Activated naive CD8-positive, alpha-beta T cell treated with anti-CD3 and anti-CD28 coated beads for 36 hours (primary cell): ENCODE results near the gene C17orf114.

Experiments
- DNase-seq: peaks from one replicate; pipeline ENCODE4 v3.0.0; 2021
- H3K27ac Mint-ChIP-seq: one replicate; pipeline ENCODE4 v1.8.0; 2022; ENCODE audit warnings: mild to moderate bottlenecking, moderate library complexity, mixed read lengths
- H3K27me3 Mint-ChIP-seq: one replicate; pipeline ENCODE4 v1.8.0; 2022; ENCODE audit warnings: mild to moderate bottlenecking, mixed read lengths
- H3K36me3 Mint-ChIP-seq: one replicate; pipeline ENCODE4 v1.8.0; 2021; ENCODE audit warnings: mild to moderate bottlenecking, mixed read lengths
- H3K4me1 Mint-ChIP-seq: one replicate; pipeline ENCODE4 v1.8.0; 2021; ENCODE audit warnings: mixed read lengths
- H3K4me3 Mint-ChIP-seq: one replicate; pipeline ENCODE4 v1.8.0; 2022; ENCODE audit warnings: mild to moderate bottlenecking, moderate library complexity, mixed read lengths
- H3K9me3 Mint-ChIP-seq: one replicate; pipeline ENCODE4 v1.8.0; 2022; ENCODE audit warnings: mixed read lengths

C17orf114 gene

GRCh38 chr17:4802228-4802627, at the start of gene C17orf114:
TSS of gene C17orf114 (minus strand) at chr17:4802328.
- Mint-ChIP-seq H3K4me3 (no peak within 1 kb of the TSS), H3K27me3 (no peaks in the 10 kb centered on the region), H3K27ac (no peak within 1 kb of the TSS), H3K4me1 (peaks cover 17% of the 10 kb centered on the region), H3K36me3 (peaks cover 7% of the 10 kb centered on the region), H3K9me3 (no peaks in the 10 kb centered on the region)
- no peak for DNase-seq

- Mint-ChIP-seq H3K27me3 (peaks cover 8% of the 10 kb centered on the region), H3K9me3 (peaks cover 7% of the 10 kb centered on the region), H3K36me3 (peaks cover 11% of the 10 kb centered on the region), H3K27ac (no peak overlapping the region), H3K4me1 (peaks cover 14% of the 10 kb centered on the region), H3K4me3 (no peak overlapping the region)
- DNase-seq, result no peak
Observed at GRCh38 chr17:4851084-4851483, 49.0 kb upstream of the C17orf114 start.

- Mint-ChIP-seq H3K36me3 (peaks cover 11% of the 10 kb centered on the region), H3K27ac (no peak overlapping the region), H3K4me1 (peaks cover 16% of the 10 kb centered on the region), H3K9me3 (peaks cover 7% of the 10 kb centered on the region), H3K4me3 (no peak overlapping the region), H3K27me3 (peaks cover 8% of the 10 kb centered on the region)
- DNase-seq, result no peak
Observed at GRCh38 chr17:4850246-4850645, 48.1 kb upstream of the C17orf114 start.

GRCh38 chr17:4849011-4849536, 46.9 kb upstream of the C17orf114 start:
- peaks cover 13% of the 10 kb centered on the region for H3K36me3 Mint-ChIP-seq
- H3K27me3 Mint-ChIP-seq, result peaks cover 8% of the 10 kb centered on the region
- peaks cover 7% of the 10 kb centered on the region for H3K9me3 Mint-ChIP-seq
- H3K27ac Mint-ChIP-seq, result no peak overlapping the region
- no peak overlapping the region for H3K4me3 Mint-ChIP-seq
- H3K4me1 Mint-ChIP-seq, result peaks cover 13% of the 10 kb centered on the region
- DNase-seq, result no peak

GRCh38 chr17:4846635-4847390, 44.7 kb upstream of the C17orf114 start:
- Mint-ChIP-seq H3K4me1 (peaks cover 10% of the 10 kb centered on the region), H3K36me3 (peaks cover 6% of the 10 kb centered on the region), H3K4me3 (no peak overlapping the region), H3K27me3 (no peaks in the 10 kb centered on the region), H3K9me3 (no peaks in the 10 kb centered on the region), H3K27ac (no peak overlapping the region)
- no peak for DNase-seq

GRCh38 chr17:4845118-4845517, 43.0 kb upstream of the C17orf114 start:
- no peak overlapping the region for H3K27ac Mint-ChIP-seq
- peaks cover 3% of the 10 kb centered on the region for H3K36me3 Mint-ChIP-seq
- no peaks in the 10 kb centered on the region for H3K27me3 Mint-ChIP-seq
- peaks cover 24% of the 10 kb centered on the region for H3K4me1 Mint-ChIP-seq
- no peaks in the 10 kb centered on the region for H3K9me3 Mint-ChIP-seq
- H3K4me3 Mint-ChIP-seq, result no peak overlapping the region
- DNase-seq, result no peak

- H3K27me3 Mint-ChIP-seq, result no peaks in the 10 kb centered on the region
- peaks cover 35% of the 10 kb centered on the region for H3K4me1 Mint-ChIP-seq
- no peak overlapping the region for H3K4me3 Mint-ChIP-seq
- no peak overlapping the region for H3K27ac Mint-ChIP-seq
- H3K36me3 Mint-ChIP-seq, result peaks cover 9% of the 10 kb centered on the region
- no peaks in the 10 kb centered on the region for H3K9me3 Mint-ChIP-seq
- no peak for DNase-seq
Observed at GRCh38 chr17:4843321-4844000, 41.3 kb upstream of the C17orf114 start.

- Mint-ChIP-seq H3K27ac (no peak overlapping the region), H3K4me3 (no peak overlapping the region), H3K9me3 (no peaks in the 10 kb centered on the region), H3K27me3 (no peaks in the 10 kb centered on the region), H3K4me1 (peaks cover 35% of the 10 kb centered on the region), H3K36me3 (peaks cover 9% of the 10 kb centered on the region)
- DNase-seq, result no peak
Observed at GRCh38 chr17:4842376-4842775, 40.2 kb upstream of the C17orf114 start.

GRCh38 chr17:4840893-4841242, 38.7 kb upstream of the C17orf114 start:
- H3K27ac Mint-ChIP-seq, result peak overlapping the region; percentile 61
- no peaks in the 10 kb centered on the region for H3K27me3 Mint-ChIP-seq
- no peaks in the 10 kb centered on the region for H3K9me3 Mint-ChIP-seq
- H3K4me3 Mint-ChIP-seq, result peak overlapping the region; percentile 13
- DNase-seq, result peak; percentile 38
- peaks cover 9% of the 10 kb centered on the region for H3K36me3 Mint-ChIP-seq
- peaks cover 41% of the 10 kb centered on the region for H3K4me1 Mint-ChIP-seq

- H3K27me3 Mint-ChIP-seq, result no peaks in the 10 kb centered on the region
- H3K9me3 Mint-ChIP-seq, result no peaks in the 10 kb centered on the region
- no peak for DNase-seq
- H3K4me3 Mint-ChIP-seq, result peak overlapping the region; percentile 13
- peaks cover 9% of the 10 kb centered on the region for H3K36me3 Mint-ChIP-seq
- H3K27ac Mint-ChIP-seq, result peak overlapping the region; percentile 61
- peaks cover 44% of the 10 kb centered on the region for H3K4me1 Mint-ChIP-seq
Observed at GRCh38 chr17:4839965-4840892, 38.1 kb upstream of the C17orf114 start.

GRCh38 chr17:4839221-4839620, 37.1 kb upstream of the C17orf114 start:
- H3K27me3 Mint-ChIP-seq, result no peaks in the 10 kb centered on the region
- H3K4me1 Mint-ChIP-seq, result peaks cover 53% of the 10 kb centered on the region
- no peak for DNase-seq
- H3K9me3 Mint-ChIP-seq, result no peaks in the 10 kb centered on the region
- peaks cover 7% of the 10 kb centered on the region for H3K36me3 Mint-ChIP-seq
- H3K27ac Mint-ChIP-seq, result no peak overlapping the region
- no peak overlapping the region for H3K4me3 Mint-ChIP-seq

GRCh38 chr17:4838309-4838785, 36.2 kb upstream of the C17orf114 start:
- Mint-ChIP-seq H3K9me3 (no peaks in the 10 kb centered on the region), H3K27ac (no peak overlapping the region), H3K4me1 (peaks cover 59% of the 10 kb centered on the region), H3K36me3 (peaks cover 7% of the 10 kb centered on the region), H3K27me3 (no peaks in the 10 kb centered on the region), H3K4me3 (no peak overlapping the region)
- no peak for DNase-seq

GRCh38 chr17:4837471-4838308, 35.6 kb upstream of the C17orf114 start:
- H3K4me1 Mint-ChIP-seq, result peaks cover 58% of the 10 kb centered on the region
- peaks cover 7% of the 10 kb centered on the region for H3K36me3 Mint-ChIP-seq
- H3K27me3 Mint-ChIP-seq, result no peaks in the 10 kb centered on the region

GRCh38 chr17:4836221-4836620, 34.1 kb upstream of the C17orf114 start:
- Mint-ChIP-seq H3K9me3 (no peaks in the 10 kb centered on the region), H3K27ac (no peak overlapping the region), H3K4me1 (peaks cover 51% of the 10 kb centered on the region), H3K27me3 (no peaks in the 10 kb centered on the region), H3K4me3 (no peak overlapping the region), H3K36me3 (peaks cover 7% of the 10 kb centered on the region)
- DNase-seq, result no peak

More at GRCh38 chr17:4837471-4838308, 35.6 kb upstream of the C17orf114 start:
- no peaks in the 10 kb centered on the region for H3K9me3 Mint-ChIP-seq
- no peak overlapping the region for H3K27ac Mint-ChIP-seq
- no peak overlapping the region for H3K4me3 Mint-ChIP-seq
- DNase-seq, result no peak
